Measurements from ENCODE around the gene SRSF2.
"Not testable (repeated sequence)": the region's sequence is repeated elsewhere in the genome, so short reads cannot be mapped to it uniquely, and the experiment has no call there.

Gene SRSF2

GRCh38 chr17:76737082-76737675, at the start of gene SRSF2:
Gene SRSF2 (minus strand): TSS chr17:76737331. CDS start chr17:76737160, 171 bp downstream.
- DNase-seq (ENCODE audit: low read depth) = peak; percentile 99

DNA sequence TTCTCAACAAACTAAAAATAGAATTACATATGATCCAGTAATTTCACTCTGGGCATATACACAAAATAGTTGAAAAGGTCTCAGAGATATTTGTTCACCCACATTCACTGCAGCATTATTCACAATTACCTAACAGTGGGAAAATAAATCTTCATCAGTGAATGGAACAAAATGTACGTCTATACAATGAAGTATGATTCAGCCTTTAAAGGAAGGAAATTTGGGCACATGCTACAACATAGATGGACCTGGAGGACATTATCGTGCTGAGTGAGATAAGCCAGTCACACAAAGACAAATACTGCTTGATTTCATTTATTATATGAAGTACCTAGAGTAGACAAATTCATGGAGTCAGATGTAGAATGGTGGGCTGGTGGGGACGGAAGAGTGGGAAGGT, 47.8 kb upstream of the SRSF2 start:
- no peak for DNase-seq (ENCODE audit: low read depth)

- no peak for DNase-seq (ENCODE audit: low read depth)
These were observed 46.0 kb upstream of the SRSF2 start for GRCh38 chr17:76783146-76783545.

GRCh38 chr17:76781056-76781982, 44.2 kb upstream of the SRSF2 start:
- no peak for DNase-seq (ENCODE audit: low read depth)

GRCh38 chr17:76775021-76775600, 38.0 kb upstream of the SRSF2 start:
- no peak for DNase-seq (ENCODE audit: low read depth)

DNA sequence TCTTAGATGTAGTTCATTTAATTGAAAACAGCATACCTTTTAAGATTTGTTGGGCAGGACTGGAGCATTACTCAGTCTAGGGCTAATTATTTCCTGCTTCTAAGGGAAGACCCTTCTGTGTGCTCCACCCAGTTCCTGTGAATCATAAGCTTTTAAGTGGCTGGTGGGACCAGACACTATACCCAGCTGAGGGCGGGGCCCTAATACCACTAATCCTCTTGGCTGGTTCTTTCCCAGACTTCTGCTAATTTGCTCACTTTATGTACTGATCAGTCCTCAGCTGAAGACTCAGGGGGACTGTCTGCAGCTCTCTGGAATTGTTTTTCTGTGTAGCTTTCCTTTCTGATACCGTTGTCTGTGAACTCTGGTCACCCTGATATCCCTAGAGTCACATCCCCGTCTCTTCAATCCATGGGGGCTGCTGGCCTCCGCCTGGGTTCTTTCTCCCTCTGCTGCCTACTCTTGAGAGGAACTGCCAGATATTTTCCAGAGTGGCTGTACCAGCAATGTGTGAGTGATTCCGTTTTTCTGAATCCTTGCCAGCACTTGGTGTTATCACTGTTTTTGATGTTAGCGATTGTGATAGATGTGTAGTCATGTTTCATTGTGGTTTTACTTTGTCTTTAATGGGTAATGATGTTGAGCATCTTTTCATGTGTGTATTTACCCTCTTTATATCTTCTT, 35.9 kb upstream of the SRSF2 start:
- DNase-seq (ENCODE audit: low read depth) = peak; percentile 36

- DNase-seq (ENCODE audit: low read depth) = no peak
These were observed 21.4 kb upstream of the SRSF2 start for GRCh38 chr17:76758570-76758969.

DNA sequence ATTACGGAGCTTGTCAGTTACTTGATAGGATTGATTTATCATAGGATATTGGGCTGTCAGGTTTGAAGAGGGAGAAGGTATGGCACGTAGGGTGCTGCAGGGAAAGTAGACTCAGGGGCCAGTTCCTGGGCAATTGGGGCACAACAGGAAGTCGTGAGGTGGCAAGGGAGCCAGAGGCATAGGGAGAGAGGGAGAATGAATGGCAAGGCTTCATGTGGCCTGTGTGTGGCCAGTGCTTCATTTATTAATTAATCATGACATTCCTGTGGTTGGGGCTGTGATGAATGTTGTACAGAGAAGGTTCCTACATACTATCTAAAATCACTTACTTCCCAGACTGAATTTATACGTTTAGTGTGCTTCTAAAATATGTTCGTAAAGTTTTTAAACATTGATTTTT, 20.1 kb upstream of the SRSF2 start:
- no peak for DNase-seq (ENCODE audit: low read depth)

GRCh38 chr17:76755285-76755684, 18.2 kb upstream of the SRSF2 start:
- DNase-seq (ENCODE audit: low read depth) = no peak

DNA sequence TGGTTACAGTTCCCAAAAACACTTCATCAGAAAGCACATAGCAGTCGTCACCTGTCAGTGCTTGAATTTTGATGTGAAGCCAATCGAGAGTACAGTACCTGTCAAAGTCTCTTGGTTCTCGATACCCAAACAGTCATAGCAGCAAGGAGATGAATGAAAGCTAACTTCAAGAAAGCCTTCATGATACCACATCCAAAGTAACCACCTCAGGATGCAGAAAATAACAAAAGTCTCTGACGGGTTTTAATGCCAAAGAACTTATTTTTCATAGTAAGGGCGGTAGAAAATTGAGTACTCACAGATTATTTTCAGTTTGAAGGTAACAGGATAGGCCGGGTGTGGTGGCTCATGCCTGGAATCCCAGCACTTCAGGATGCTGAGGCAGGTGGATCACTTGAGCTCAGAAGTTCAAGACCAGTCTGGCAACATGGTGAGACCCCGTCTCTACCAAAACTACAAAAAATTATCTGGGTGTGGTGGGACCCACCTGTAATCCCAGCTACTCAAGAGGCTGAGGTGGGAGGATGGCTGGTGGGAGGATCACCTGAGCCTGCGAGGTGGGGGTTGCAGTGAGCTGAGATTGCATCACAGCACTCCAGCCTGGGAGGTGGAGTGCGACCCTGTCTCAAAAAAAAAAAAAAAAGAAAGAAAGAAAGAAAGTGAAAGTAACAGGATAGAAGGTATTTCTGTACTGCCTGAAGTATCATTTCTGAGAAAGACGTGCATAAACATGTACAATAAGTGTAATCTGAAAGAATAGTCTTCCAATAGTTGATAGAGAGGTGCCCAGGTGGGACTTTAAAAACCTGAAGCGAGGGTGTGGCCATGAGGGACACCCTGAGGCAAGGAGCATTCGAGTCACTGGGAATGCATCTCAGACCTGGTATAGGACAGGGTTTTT, 16.2 kb upstream of the SRSF2 start:
- no peak for DNase-seq (ENCODE audit: low read depth)

DNA sequence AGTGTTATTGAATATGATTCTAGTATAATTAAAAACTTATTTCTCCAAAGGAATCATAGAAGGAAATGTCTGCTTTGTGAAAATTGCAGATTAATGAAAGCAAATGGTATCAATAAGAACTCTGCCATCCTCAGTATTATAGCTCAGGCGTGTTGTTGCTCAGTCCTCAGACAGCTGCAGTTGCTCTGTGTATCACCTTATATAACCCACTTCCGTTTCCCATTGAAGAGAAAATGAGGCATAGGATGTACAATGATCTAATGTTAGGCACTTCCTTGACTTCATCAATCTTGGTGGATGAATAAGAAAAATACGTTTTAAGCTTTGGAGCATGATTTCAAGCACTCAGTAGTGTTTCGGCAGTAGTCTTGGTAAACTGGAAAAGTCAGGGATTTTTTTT, 14.9 kb upstream of the SRSF2 start:
- DNase-seq (ENCODE audit: low read depth) = no peak

DNA sequence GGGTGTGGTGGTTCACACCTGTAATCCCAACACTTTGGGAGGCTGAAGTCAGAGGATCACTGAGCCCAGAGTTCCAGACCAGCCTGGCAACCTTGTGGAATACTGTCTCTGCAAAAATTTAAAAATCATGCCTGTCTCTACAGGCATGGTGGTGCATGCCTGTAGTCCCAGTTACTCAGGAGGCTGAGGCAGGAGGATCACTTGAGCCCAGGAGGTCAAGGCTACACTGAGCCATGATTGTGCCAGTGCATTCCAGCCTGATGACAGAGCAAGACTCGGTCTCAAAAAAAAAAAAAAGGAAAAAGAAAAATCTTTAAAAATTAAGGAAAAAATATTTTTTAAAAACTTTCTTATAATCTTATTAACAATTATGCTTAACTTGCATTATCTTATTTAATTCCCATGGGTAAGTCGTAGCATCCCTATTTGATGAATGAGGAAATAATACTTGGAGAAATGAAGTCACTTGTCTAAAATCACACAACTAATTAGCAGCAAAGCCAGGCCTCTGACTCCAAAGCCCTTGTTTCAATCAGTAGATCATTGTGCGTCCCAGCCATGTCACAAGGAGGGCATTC, 14.4 kb upstream of the SRSF2 start:
- DNase-seq (ENCODE audit: low read depth) = no peak

GRCh38 chr17:76748657-76749056, 11.5 kb upstream of the SRSF2 start:
- DNase-seq (ENCODE audit: low read depth) = no peak

DNA sequence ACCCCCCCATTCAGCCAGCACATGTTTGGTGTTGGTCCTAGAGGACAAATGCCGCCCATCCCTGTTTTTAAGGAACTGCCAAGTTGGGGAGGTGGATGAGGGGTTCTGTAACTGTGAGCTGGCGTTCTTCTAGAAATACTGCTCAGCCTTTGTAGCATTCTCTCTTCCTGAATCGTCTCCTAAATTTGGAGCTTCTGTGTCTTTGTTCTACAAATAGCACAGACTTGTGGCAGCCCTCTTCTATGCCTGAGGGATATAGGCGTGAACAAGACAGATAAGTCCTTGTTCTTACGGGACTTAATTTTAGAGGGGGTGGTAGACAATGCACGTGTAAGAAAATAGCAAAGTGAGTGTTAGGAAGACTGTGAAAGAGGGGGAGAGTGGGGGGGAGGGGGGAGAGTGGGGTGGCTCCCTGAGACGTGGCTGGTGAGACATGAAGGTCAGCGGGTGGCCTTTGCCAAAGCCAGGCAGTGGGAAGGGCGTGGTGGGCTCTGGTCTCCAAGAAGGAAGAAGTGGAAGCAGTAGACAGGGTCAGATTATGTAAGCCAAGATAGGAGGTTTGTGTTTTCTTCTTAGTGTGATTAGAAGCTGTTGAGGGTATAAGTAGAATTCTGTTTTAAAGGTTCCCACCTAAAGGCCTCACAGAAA, 10.7 kb upstream of the SRSF2 start:
- no peak for DNase-seq (ENCODE audit: low read depth)

DNA sequence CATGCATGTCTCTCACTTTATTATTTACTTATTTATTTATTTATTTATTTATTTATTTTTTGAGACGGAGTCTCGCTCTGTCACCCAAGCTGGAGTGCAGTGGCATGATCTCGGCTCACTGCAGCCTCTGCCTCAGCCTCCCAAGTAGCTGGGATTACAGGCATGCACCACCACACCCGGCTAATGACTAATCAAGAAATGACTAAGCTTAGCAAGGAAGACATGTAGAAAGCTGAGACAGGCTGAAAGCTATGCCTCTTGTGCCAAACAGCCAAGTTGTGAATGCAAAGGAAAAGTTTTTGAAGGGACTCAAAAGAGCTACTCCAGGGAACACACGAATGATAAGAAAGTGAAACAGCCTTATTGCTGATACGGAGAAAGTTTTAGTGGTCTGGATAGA, 8.7 kb upstream of the SRSF2 start:
- DNase-seq (ENCODE audit: low read depth) = not testable (repeated sequence)

DNA sequence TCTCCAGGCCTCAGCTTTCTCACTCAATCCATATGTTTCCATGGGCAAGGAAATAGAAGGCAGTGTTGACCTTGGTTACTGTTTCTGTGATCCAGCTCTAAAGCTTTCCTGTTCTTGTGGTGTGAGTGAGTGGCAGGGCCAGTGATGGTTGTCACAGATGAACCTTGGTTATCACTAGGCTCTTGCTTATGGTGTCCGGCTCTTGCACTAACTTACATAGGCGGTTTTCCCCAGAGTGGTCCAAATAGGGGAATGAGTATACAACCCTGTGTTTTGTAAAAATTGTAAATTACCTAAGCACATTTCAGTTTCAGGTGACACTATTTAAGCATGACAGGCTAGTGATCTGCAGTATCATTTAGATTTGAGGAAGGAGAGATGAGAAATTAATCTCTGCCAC, 7.6 kb upstream of the SRSF2 start:
- no peak for DNase-seq (ENCODE audit: low read depth)

- DNase-seq (ENCODE audit: low read depth) = no peak
These were observed 5.8 kb upstream of the SRSF2 start for GRCh38 chr17:76742958-76743357.

- peak; percentile 21 for DNase-seq (ENCODE audit: low read depth)
These were observed 3.4 kb upstream of the SRSF2 start for GRCh38 chr17:76740329-76741118.

DNA sequence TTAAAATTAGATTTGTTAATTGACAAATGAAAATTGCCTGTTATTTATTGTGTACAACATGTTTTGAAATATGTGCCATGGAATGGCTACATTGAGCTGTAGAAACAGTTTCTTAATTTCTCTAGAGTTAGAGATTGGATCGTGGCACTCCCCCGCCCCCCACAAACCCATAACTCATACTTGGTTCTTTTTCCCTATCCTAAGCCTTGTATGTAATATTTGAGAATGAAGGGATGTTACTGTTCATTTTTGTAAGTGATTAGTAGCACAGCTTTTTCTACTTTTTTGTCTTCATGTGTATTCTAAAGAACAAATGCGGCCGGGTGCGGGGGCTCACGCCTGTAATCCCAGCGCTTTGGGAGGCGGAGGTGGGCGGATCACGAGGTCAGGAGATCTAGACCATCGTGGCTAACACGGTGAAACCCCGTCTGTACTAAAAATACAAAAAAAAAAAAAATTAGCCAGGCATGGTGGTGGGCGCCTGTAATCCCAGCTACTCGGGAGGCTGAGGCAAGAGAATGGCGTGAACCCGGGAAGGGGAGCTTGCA, 2.5 kb upstream of the SRSF2 start:
- not testable (repeated sequence) for DNase-seq (ENCODE audit: low read depth)

GRCh38 chr17:76738468-76738850, 1.3 kb upstream of the SRSF2 start:
- DNase-seq (ENCODE audit: low read depth) = no peak
